K562 (cell line): ENCODE results near the gene TAGLN3. TPM values are rescaled to one million over a fixed set of nuclear protein-coding genes. Genes with fewer than 3 reads are reported as not detected.

ENCODE experiments used
- ATAC-seq: fragments of 200-7000 bp; cut with Tn5 transposase; 3 replicates; pipeline ENCODE4 v1.9.1; 2020; ENCODE audit warnings: moderate library complexity
- BruUV-seq: library from RNA; stranded (reverse); fragments of 400-500 nt; replicated peaks from 2 replicates; lab custom pipeline; 2021; lab: Mats Ljungman, UMichigan
- CTCF ChIA-PET: fragments of 300-600 bp; formaldehyde crosslinking; extraction: SDS; loops from one replicate; lab custom pipeline; 2021; ENCODE audit warnings: low intra/inter-chr PET ratio; lab: Yijun Ruan, JAX
- POLR2A ChIA-PET: fragments of 300-600, 350-650 bp; sonication (Branson Sonifier 250); formaldehyde crosslinking; extraction: SDS; loops from one replicate; lab custom pipeline; 2021; ENCODE audit warnings: antibody characterized with exemption, inconsistent platforms; lab: Yijun Ruan, JAX
- DNase-seq, 4 experiments: peaks; one replicate each; pipeline versions ENCODE4 v3.0.0 to v3.0.0-alpha.2; 2011 to 2018; ENCODE audit warnings: low spot score in 3 of 4, mixed read lengths in 3 of 4; ENCODE audit errors: extremely low read depth in 1 of 4
- FAIRE-seq: peaks from 2 replicates; lab custom pipeline; 2011; peaks lifted over from hg19 to GRCh38; lab: Jason Lieb, UNC
- H2AFZ ChIP-seq: 2 replicates; pipeline ENCODE4 v1.6.0; 2011; ENCODE audit warnings: low read depth, low read length, control low read depth, inconsistent platforms
- H3K27ac ChIP-seq: fragments of 200-600 bp; 3 replicates; pipeline ENCODE4 v1.8.0; 2011; ENCODE audit warnings: low read depth, mild to moderate bottlenecking, control low read depth, inconsistent platforms, low read length, moderate library complexity, mixed read lengths; ENCODE audit errors: extremely low read depth
- H3K27me3 ChIP-seq, 2 experiments: fragments of 300-600 bp in 1 of 2; 2 replicates in 1 of 2; 3 replicates in 1 of 2; pipeline versions ENCODE4 v1.6.0 to v1.8.0; 2011; ENCODE audit warnings: inconsistent platforms in 2 of 2, low read length in 2 of 2, mild to moderate bottlenecking in 1 of 2, mixed read lengths in 1 of 2, moderate library complexity in 1 of 2; ENCODE audit not compliant: control insufficient read depth in 2 of 2, insufficient read depth in 2 of 2
- H3K36me3 ChIP-seq: fragments of 300-600 bp; 3 replicates; pipeline ENCODE4 v1.8.0; 2011; ENCODE audit warnings: mild to moderate bottlenecking, low read length, inconsistent platforms; ENCODE audit not compliant: control insufficient read depth, insufficient read depth
- H3K4me1 ChIP-seq, 2 experiments: fragments of 200-600 bp in 1 of 2; replicated peaks in 1 of 2; 2 replicates in 1 of 2; 3 replicates in 1 of 2; pipeline versions ENCODE4 v1.5.1 to v1.8.0; 2011; ENCODE audit warnings: inconsistent platforms in 2 of 2, low read length in 2 of 2, mild to moderate bottlenecking in 1 of 2, mixed read lengths in 1 of 2, moderate library complexity in 1 of 2; ENCODE audit not compliant: control insufficient read depth in 2 of 2, insufficient read depth in 2 of 2
- H3K4me2 ChIP-seq: 2 replicates; pipeline ENCODE4 v1.6.1; 2011; ENCODE audit warnings: low read length, control low read depth, inconsistent platforms, mixed read lengths; ENCODE audit not compliant: insufficient read depth
- H3K4me3 ChIP-seq: fragments of 200-600 bp; sonication (generic), shearing (Covaris generic); 2 replicates; pipeline ENCODE4 v1.5.1; 2016; ENCODE audit warnings: control low read depth, inconsistent platforms
- H3K79me2 ChIP-seq: fragments of 200-600 bp; 3 replicates; pipeline ENCODE4 v1.8.0; 2011; ENCODE audit warnings: low read length, inconsistent platforms; ENCODE audit not compliant: control insufficient read depth, insufficient read depth
- H3K9ac ChIP-seq, 2 experiments: 2 replicates each; pipeline versions ENCODE4 v1.6.0 to v1.6.1; 2011; ENCODE audit warnings: low read depth in 2 of 2, low read length in 2 of 2, control low read depth in 1 of 2, inconsistent platforms in 1 of 2, mild to moderate bottlenecking in 1 of 2, mixed read lengths in 1 of 2; ENCODE audit not compliant: insufficient read depth in 1 of 2
- H3K9me1 ChIP-seq: one replicate; pipeline ENCODE4 v1.6.0; 2011; ENCODE audit warnings: inconsistent platforms, mild to moderate bottlenecking, low read length, moderate library complexity; ENCODE audit not compliant: control insufficient read depth, insufficient read depth
- H3K9me3 ChIP-seq: replicated peaks from 2 replicates; pipeline ENCODE4 v1.5.1; 2011; ENCODE audit warnings: low read depth, low read length, inconsistent platforms; ENCODE audit not compliant: control insufficient read depth, insufficient read depth
- H4K20me1 ChIP-seq: replicated peaks from 2 replicates; pipeline ENCODE4 v1.6.1; 2011; ENCODE audit warnings: low read length, inconsistent platforms, mixed read lengths; ENCODE audit not compliant: control insufficient read depth, insufficient read depth
- FOXA3 ChIP-seq, 2 experiments: fragments of 450-650 bp in 1 of 2; sonication (generic) in 1 of 2; formaldehyde crosslinking; IDR thresholded peaks in 1 of 2; conservative IDR thresholded peaks in 1 of 2; 2 replicates each; pipeline versions ENCODE4 v1.4.0 to v1.8.0; 2020 to 2022; ENCODE audit warnings: mild to moderate bottlenecking in 2 of 2, missing genetic modification reagents in 1 of 2
- HNRNPK ChIP-seq: fragments of 200-400 bp; formaldehyde crosslinking; IDR thresholded peaks from one replicate; pipeline ENCODE4 v1.6.1; 2018; ENCODE audit warnings: mild to moderate bottlenecking, low read depth, low read length; ENCODE audit not compliant: poor library complexity, severe bottlenecking
- ILF3 ChIP-seq: fragments of 450-650 bp; IDR thresholded peaks from 2 replicates; pipeline ENCODE4 v1.6.1; 2018; ENCODE audit warnings: antibody characterized with exemption, mild to moderate bottlenecking, moderate library complexity, borderline replicate concordance
- JUND ChIP-seq, 2 experiments: IDR thresholded peaks; 2 replicates in 1 of 2; 3 replicates in 1 of 2; pipeline ENCODE4 v1.6.1; 2011; ENCODE audit warnings: borderline replicate concordance in 2 of 2, low read depth in 2 of 2, low read length in 2 of 2, improper control_type of control experiment in 1 of 2, missing biosample characterization in 1 of 2, missing genetic modification characterization in 1 of 2, missing genetic modification reagents in 1 of 2
- KAT8 ChIP-seq: fragments of 450-650 bp; IDR thresholded peaks from 2 replicates; pipeline ENCODE4 v1.6.1; 2016; ENCODE audit warnings: low read depth, mild to moderate bottlenecking
- L3MBTL2 ChIP-seq: fragments of 450-650 bp; IDR thresholded peaks from 2 replicates; pipeline ENCODE4 v1.6.1; 2016; ENCODE audit warnings: mild to moderate bottlenecking, moderate library complexity
- LCOR ChIP-seq: sonication (generic); formaldehyde crosslinking; IDR thresholded peaks from 2 replicates; pipeline ENCODE4 v1.8.0; 2022; ENCODE audit warnings: mild to moderate bottlenecking, missing genetic modification reagents
- NCOA2 ChIP-seq, 2 experiments: fragments of 450-650 bp; IDR thresholded peaks; 2 replicates each; pipeline ENCODE4 v1.6.1; 2018; ENCODE audit warnings: mild to moderate bottlenecking in 2 of 2, moderate library complexity in 1 of 2; ENCODE audit not compliant: partially characterized antibody in 2 of 2
- PHTF2 ChIP-seq: fragments of 250-450 bp; sonication (Bioruptor Pico); IDR thresholded peaks from 2 replicates; pipeline ENCODE4 v1.5.0; 2021; ENCODE audit warnings: mild to moderate bottlenecking
- POLR2A ChIP-seq: fragments of 450-650 bp; conservative IDR thresholded peaks from 2 replicates; pipeline ENCODE4 v1.6.1; 2016
- POLR2H ChIP-seq: IDR thresholded peaks from 2 replicates; pipeline ENCODE4 v1.6.1; 2016; ENCODE audit warnings: missing genetic modification characterization, low read depth, mild to moderate bottlenecking, control low read depth, missing compliant biosample characterization, moderate library complexity
- PURB ChIP-seq: sonication (generic); formaldehyde crosslinking; IDR thresholded peaks from 2 replicates; pipeline ENCODE4 v1.9.0; 2021; ENCODE audit warnings: low read depth, mild to moderate bottlenecking, missing genetic modification reagents
- RBM17 ChIP-seq: fragments of 200-400 bp; formaldehyde crosslinking; IDR thresholded peaks from 2 replicates; pipeline ENCODE4 v1.6.1; 2017; ENCODE audit warnings: low read depth, mild to moderate bottlenecking, low read length, borderline replicate concordance
- RNF2 ChIP-seq: sonication (generic); IDR thresholded peaks from 2 replicates; pipeline ENCODE4 v1.6.1; 2016
- SMARCA4 ChIP-seq: fragments of 450-650 bp; IDR thresholded peaks from 2 replicates; pipeline ENCODE4 v1.6.1; 2016
- ZNF316 ChIP-seq: fragments of 450-650 bp; IDR thresholded peaks from 2 replicates; pipeline ENCODE4 v1.6.1; 2016
- ZNF408 ChIP-seq: fragments of 250-450 bp; sonication (Bioruptor Pico); IDR thresholded peaks from 2 replicates; pipeline ENCODE4 v1.4.0; 2020; ENCODE audit warnings: low read depth, mild to moderate bottlenecking, moderate library complexity
- ZNF655 ChIP-seq: fragments of 250-450 bp; sonication (Bioruptor Pico); IDR thresholded peaks from 2 replicates; pipeline ENCODE4 v1.5.0; 2021
- WGBS: fragments of 100-300 bp; shearing (Covaris generic); methylation state at CpG from one replicate; pipeline ENCODE4 v1.1.6; 2016; ENCODE audit warnings: low coverage, mixed read lengths; ENCODE audit not compliant: insufficient coverage; ENCODE audit errors: missing lambda C conversion rate; 5-methylcytosine and 5-hydroxymethylcytosine counted together
- in situ Hi-C: fragments of 300-500 bp; cut with MboI; formaldehyde crosslinking; loops from 4 replicates; pipeline ENCODE4 v1.15.0; 2018; ENCODE audit warnings: inconsistent platforms, mixed read lengths
- intact Hi-C: fragments of 100-400 bp; cut with micrococcal nuclease; formaldehyde crosslinking; loops from 2 replicates; pipeline ENCODE4 v1.14.2; 2022
- polyA plus RNA-seq, 8 experiments: library from polyadenylated mRNA; depleted of rRNA in 4 of 8; stranded (reverse) in 5 of 8; unstranded in 3 of 8; fragments of >200 nt; fragmentation: Nextera tagmentation in 2 of 8; fragmentation: Illumina TruSeq in 1 of 8; extraction: Ambion mirVana in 2 of 8; extraction: Trizol in 1 of 8; gene quantifications; 2 replicates each; pipeline versions ENCODE4 v1.2.1 to v1.2.3, GENCODE V29; 2011 to 2014; ENCODE audit warnings: inconsistent platforms in 1 of 8, missing spikeins in 1 of 8
- total RNA-seq, 7 experiments: library from RNA; depleted of rRNA in 6 of 7; stranded (reverse); fragments of >200 nt in 6 of 7; fragmentation: Illumina TruSeq in 2 of 7; extraction: Trizol in 2 of 7; gene quantifications; 2 replicates each; pipeline versions ENCODE4 v1.2.1 to v1.2.3, GENCODE V29; 2011 to 2021; ENCODE audit warnings: low replicate concordance in 1 of 7
- TF ChIP-seq, protein P1 (sequence below): sonication (generic); formaldehyde crosslinking; IDR thresholded peaks from 2 replicates; pipeline ENCODE4 v1.8.0; 2022; ENCODE audit warnings: missing genetic modification reagents, mild to moderate bottlenecking, borderline replicate concordance

TAGLN3 gene
- total and polyA plus RNA-seq, 9 of the 15 experiments (the other 6 are each of a cell fraction or from before 2014, with no cell fraction given), result 0.06 TPM; not detected in 7

GRCh38 chr3:112013058-112013783 lies 14.5 kb downstream of the TAGLN3 start (continued):
- TF ChIP-seq NCOA2 (IDR thresholded peaks at IDR 0.05; ENCODE audit: partially characterized antibody in 2 of 2) (no peak), PHTF2 (CRISPR knock-in tag) (no peak), RNF2 (no peak), LCOR (CRISPR knock-in tag) (no peak), L3MBTL2 (no peak), ZNF316 (peak; percentile 38), PURB (CRISPR knock-in tag) (no peak), KAT8 (no peak)
- TF ChIP-seq, protein P1, sequence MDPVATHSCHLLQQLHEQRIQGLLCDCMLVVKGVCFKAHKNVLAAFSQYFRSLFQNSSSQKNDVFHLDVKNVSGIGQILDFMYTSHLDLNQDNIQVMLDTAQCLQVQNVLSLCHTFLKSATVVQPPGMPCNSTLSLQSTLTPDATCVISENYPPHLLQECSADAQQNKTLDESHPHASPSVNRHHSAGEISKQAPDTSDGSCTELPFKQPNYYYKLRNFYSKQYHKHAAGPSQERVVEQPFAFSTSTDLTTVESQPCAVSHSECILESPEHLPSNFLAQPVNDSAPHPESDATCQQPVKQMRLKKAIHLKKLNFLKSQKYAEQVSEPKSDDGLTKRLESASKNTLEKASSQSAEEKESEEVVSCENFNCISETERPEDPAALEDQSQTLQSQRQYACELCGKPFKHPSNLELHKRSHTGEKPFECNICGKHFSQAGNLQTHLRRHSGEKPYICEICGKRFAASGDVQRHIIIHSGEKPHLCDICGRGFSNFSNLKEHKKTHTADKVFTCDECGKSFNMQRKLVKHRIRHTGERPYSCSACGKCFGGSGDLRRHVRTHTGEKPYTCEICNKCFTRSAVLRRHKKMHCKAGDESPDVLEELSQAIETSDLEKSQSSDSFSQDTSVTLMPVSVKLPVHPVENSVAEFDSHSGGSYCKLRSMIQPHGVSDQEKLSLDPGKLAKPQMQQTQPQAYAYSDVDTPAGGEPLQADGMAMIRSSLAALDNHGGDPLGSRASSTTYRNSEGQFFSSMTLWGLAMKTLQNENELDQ (CRISPR knock-in tag), result no peak

DNA sequence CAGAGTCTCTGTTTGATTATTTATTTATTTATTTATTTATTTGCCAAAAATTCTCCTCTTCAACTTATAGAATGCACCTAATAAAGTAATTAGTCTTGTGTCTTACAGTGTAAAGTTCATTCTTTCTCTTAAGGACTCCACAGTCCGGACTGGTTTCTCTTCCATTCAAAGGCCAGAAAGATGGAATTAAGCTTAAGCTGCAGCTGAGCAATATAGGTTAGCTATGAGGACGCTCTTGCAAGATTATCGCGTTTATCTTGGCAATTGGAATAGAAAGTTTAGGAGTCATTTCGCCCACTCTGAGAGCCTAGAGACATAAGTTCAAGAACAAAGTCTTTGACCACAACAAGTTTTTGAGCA lies 15.0 kb downstream of the TAGLN3 start:
- H3K36me3 ChIP-seq, result no peaks in the 10 kb centered on the region
- no peak overlapping the region for H3K27ac ChIP-seq
- no peaks in the 10 kb centered on the region for H3K9me1 ChIP-seq
- H3K4me3 ChIP-seq, result no peak overlapping the region
- WGBS, result 2% methylated on average over 5 of the region's 5 CpGs
- CTCF ChIA-PET, result interaction anchor here (2.0 kb wide), 1 partner anchor 296 kb away, joined by 7 read pairs; no protein-coding TSS in a partner anchor
- FAIRE-seq, result peak; percentile 19
- H4K20me1 ChIP-seq, result no peaks in the 10 kb centered on the region
- intact Hi-C loops, result loop anchor here (1.0 to 10.0 kb wide), 2 partner anchors 119 to 296 kb away; no protein-coding TSS in a partner anchor
- H3K9me3 ChIP-seq, result no peaks in the 10 kb centered on the region
- in situ Hi-C loops, result no loop called here
- no peak overlapping the region for H3K4me2 ChIP-seq
- no peak overlapping the region for H3K9ac ChIP-seq
- H2AFZ ChIP-seq, result no peak overlapping the region; the same call in 1 of the 2 replicates
- H3K79me2 ChIP-seq, result no peaks in the 10 kb centered on the region
- DNase-seq, result no peak
- H3K27me3 ChIP-seq, result no peaks in the 10 kb centered on the region; a peak in 1 of 5 replicates
- ATAC-seq, result peak; percentile 33
- no peaks in the 10 kb centered on the region for H3K4me1 ChIP-seq
- BruUV-seq, result no TSS peak
- POLR2A ChIA-PET, result interaction anchor here (0.7 to 1.2 kb wide), 5 partner anchors 18 to 799 kb away, joined by 3 to 4 read pairs (median 4); partner anchors contain the start of gene ABHD10
- TF ChIP-seq HNRNPK, result no peak
- TF ChIP-seq ZNF408 (CRISPR knock-in tag), result no peak
- no peak for TF ChIP-seq SMARCA4
- TF ChIP-seq POLR2A, result no peak
- TF ChIP-seq JUND (IDR thresholded peaks at IDR 0.05; ENCODE audit: borderline replicate concordance, low read depth, low read length), result no peak
- TF ChIP-seq JUND (tag; IDR thresholded peaks at IDR 0.05; ENCODE audit: borderline replicate concordance, low read depth, low read length), result no peak
- no peak for TF ChIP-seq ILF3
- TF ChIP-seq RBM17, result no peak
- TF ChIP-seq FOXA3 (CRISPR knock-in tag; conservative IDR thresholded peaks at IDR 0.05 in 1 of 2, IDR thresholded peaks at IDR 0.05 in 1 of 2), result no peak
- no peak for TF ChIP-seq POLR2H (tag)
- no peak for TF ChIP-seq ZNF655 (CRISPR knock-in tag)
